ENCODE results near the gene CKAP4. TPM values are rescaled to one million over a fixed set of nuclear protein-coding genes. Genes with fewer than 3 reads are reported as not detected.

The CKAP4 gene
- total RNA-seq, 2 experiments from 2014 or later = 14.7 to 15.7 TPM

DNA sequence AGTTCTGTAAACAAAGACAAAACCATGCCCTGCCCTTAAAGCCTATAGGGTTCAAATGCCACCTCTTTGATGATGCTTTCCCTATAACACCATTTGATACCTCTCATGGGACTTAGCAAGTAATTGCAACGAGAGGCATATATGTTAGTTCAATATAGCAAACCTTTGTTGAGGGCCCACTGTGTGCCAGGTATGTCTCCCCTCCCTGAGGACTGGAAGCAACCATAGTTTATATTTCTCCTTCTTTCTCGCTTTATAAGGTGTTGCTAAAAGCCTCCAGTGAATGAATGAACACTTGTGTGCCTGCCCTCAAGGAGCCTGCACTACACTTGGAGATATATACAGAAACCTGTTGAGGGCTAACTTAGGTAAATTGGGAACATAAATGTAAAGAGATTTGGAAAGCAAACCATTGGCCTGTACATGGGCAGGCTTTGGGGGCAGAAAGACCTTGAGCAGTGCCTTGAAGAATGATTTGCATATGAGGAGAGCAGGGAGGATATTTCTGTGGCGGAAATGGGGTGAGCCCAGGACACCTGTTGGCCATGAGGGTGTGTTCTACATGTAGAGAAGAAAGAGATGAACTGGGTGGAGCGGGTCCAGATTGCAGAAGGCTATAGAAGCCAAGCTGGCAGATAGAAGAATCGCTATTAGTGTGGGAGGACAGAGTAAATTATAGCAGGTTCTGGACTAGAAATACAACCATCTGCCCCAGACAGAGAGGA is 1.8 kb upstream of the CKAP4 start:
- Mint-ChIP-seq H3K4me1 (ENCODE audit: low read depth) (peaks cover 39% of the 10 kb centered on the region), H3K36me3 (ENCODE audit: low read depth) (no peaks in the 10 kb centered on the region), H3K27me3 (no peaks in the 10 kb centered on the region), H3K9me3 (no peaks in the 10 kb centered on the region), H3K27ac (peak overlapping the region; percentile 94), H3K4me3 (peak overlapping the region; percentile 89)
- ChIA-PET POLR2A (interaction anchor here (0.8 to 6.9 kb wide), 4 partner anchors 9 to 53 kb away, joined by 3 to 157 read pairs (median 6); partner anchors contain the start of gene TCP11L2), CTCF (interaction anchor here (0.9 to 2.3 kb wide), 4 partner anchors 20 to 53 kb away, joined by 3 to 10 read pairs (median 4); partner anchors contain the start of gene TCP11L2)
- H3K36me3 ChIP-seq (ENCODE audit: insufficient read depth, low read length) = no peaks in the 10 kb centered on the region
- H3K4me3 ChIP-seq (ENCODE audit: low read length) = no peak overlapping the region
- no peaks in the 10 kb centered on the region for H3K9me3 ChIP-seq (ENCODE audit: control insufficient read depth in 1 of 2, insufficient read depth in 1 of 2, low read length in 2 of 2)
- H3K27me3 ChIP-seq (ENCODE audit: control insufficient read depth in 1 of 2, insufficient read depth in 2 of 2, low read length in 2 of 2) = no peaks in the 10 kb centered on the region
- intact Hi-C loops (cut with DNase I, micrococcal nuclease) = loop anchor here (1.0 to 10.0 kb wide), 6 partner anchors 21 to 1435 kb away; partner anchors contain the start of genes POLR3B (in 2 of the 2), CRY1 (in 1 of the 2), PWP1 (in 1 of the 2) and TCP11L2 (in 1 of the 2)
- H3K4me1 ChIP-seq (ENCODE audit: insufficient read depth, low read length) = peaks cover 37% of the 10 kb centered on the region
- TF ChIP-seq CTCF (IDR thresholded peaks at IDR 0.05) = no peak
- peak overlapping the region; percentile 81 to 89 for H3K27ac ChIP-seq (ENCODE audit: low read depth in 1 of 2, low read length in 2 of 2)
- DNase-seq (peak in 2 of 14 experiments; percentile 29 to 46), ATAC-seq (ENCODE audit: poor library complexity) (no peak)

- H3K36me3 Mint-ChIP-seq (ENCODE audit: low read depth) = no peaks in the 10 kb centered on the region
- ATAC-seq (ENCODE audit: poor library complexity) (peak; percentile 63), DNase-seq (peak in 13 of 14 experiments; percentile 10 to 80 (median 27))
- Histone ChIP-seq H3K4me3 (ENCODE audit: low read length) (peak overlapping the region; percentile 62), H3K9me3 (ENCODE audit: control insufficient read depth in 1 of 2, insufficient read depth in 1 of 2, low read length in 2 of 2) (no peaks in the 10 kb centered on the region), H3K27me3 (ENCODE audit: control insufficient read depth in 1 of 2, insufficient read depth in 2 of 2, low read length in 2 of 2) (no peaks in the 10 kb centered on the region), H3K27ac (ENCODE audit: low read depth in 1 of 2, low read length in 2 of 2) (peak overlapping the region; percentile 81 to 89), H3K36me3 (ENCODE audit: insufficient read depth, low read length) (no peaks in the 10 kb centered on the region), H3K4me1 (ENCODE audit: insufficient read depth, low read length) (peaks cover 37% of the 10 kb centered on the region)
- no peak for TF ChIP-seq CTCF (IDR thresholded peaks at IDR 0.05)
- intact Hi-C loops (cut with DNase I, micrococcal nuclease) = loop anchor here (1.0 to 10.0 kb wide), 5 partner anchors 33 to 1436 kb away; partner anchors contain the start of genes POLR3B (in 2 of the 2), CRY1 (in 1 of the 2), PWP1 (in 1 of the 2) and TCP11L2 (in 1 of the 2)
- ChIA-PET POLR2A (interaction anchor here (0.8 to 6.9 kb wide), 10 partner anchors 9 to 707 kb away, joined by 3 to 157 read pairs (median 5); partner anchors contain the start of genes POLR3B, TCP11L2 and TMEM263), CTCF (interaction anchor here (1.1 to 1.9 kb wide), 3 partner anchors 22 to 54 kb away, joined by 4 to 10 read pairs (median 9); partner anchors contain the start of gene TCP11L2)
- peaks cover 39% of the 10 kb centered on the region for H3K4me1 Mint-ChIP-seq (ENCODE audit: low read depth)
- H3K27ac Mint-ChIP-seq = peak overlapping the region; percentile 94
- H3K27me3 Mint-ChIP-seq = no peaks in the 10 kb centered on the region
- peak overlapping the region; percentile 89 for H3K4me3 Mint-ChIP-seq
- H3K9me3 Mint-ChIP-seq = no peaks in the 10 kb centered on the region
Measured at GRCh38 chr12:106248846-106249371, 1.1 kb upstream of the CKAP4 start.

DNA sequence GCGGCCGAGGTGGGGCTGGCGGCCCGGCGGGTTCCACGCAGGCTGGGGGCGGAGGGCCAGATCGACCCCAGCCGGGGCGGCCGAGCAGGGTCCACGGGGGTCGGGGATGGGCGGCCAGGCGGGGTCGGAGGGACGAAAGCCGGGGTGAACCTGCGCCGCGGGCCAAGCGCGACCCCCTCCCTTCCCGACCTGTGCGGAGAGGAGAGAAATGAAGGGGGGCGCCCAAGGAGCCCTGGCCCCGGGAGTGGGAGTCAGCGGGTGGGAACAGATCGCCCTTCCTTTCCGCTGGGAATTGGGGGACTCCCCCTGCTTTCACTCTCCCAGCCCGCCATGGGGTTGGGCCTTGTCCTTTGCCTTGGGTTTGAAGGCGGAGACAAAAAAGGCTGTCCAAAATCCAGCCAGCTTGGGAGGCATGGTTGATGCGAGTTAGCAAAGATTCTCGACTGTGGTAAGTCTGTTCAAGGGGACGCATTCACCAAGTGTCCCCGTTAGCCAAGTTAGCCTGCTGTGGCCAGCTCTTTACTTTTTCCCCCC is 559 bp upstream of the CKAP4 start:
- H3K27ac ChIP-seq (ENCODE audit: low read depth in 1 of 2, low read length in 2 of 2) = peak overlapping the region; percentile 81 to 89
- no peaks in the 10 kb centered on the region for H3K27me3 ChIP-seq (ENCODE audit: control insufficient read depth in 1 of 2, insufficient read depth in 2 of 2, low read length in 2 of 2)
- Mint-ChIP-seq H3K9me3 (no peaks in the 10 kb centered on the region), H3K27me3 (no peaks in the 10 kb centered on the region), H3K4me1 (ENCODE audit: low read depth) (peaks cover 39% of the 10 kb centered on the region), H3K27ac (peak overlapping the region; percentile 94), H3K36me3 (ENCODE audit: low read depth) (no peaks in the 10 kb centered on the region), H3K4me3 (peak overlapping the region; percentile 89)
- ATAC-seq (ENCODE audit: poor library complexity) (peak; percentile 8), DNase-seq (peak in 10 of 14 experiments; percentile 3 to 65 (median 12))
- ChIA-PET CTCF (interaction anchor here (1.1 to 1.9 kb wide), 3 partner anchors 22 to 54 kb away, joined by 4 to 10 read pairs (median 9); partner anchors contain the start of gene TCP11L2), POLR2A (interaction anchor here (0.8 to 6.9 kb wide), 11 partner anchors 10 to 708 kb away, joined by 3 to 157 read pairs (median 5); partner anchors contain the start of genes POLR3B, TCP11L2 and TMEM263)
- H3K36me3 ChIP-seq (ENCODE audit: insufficient read depth, low read length) = peaks cover 2% of the 10 kb centered on the region
- intact Hi-C loops (cut with DNase I, micrococcal nuclease) = loop anchor here (5.0 to 10.0 kb wide), 4 partner anchors 34 to 1436 kb away; partner anchors contain the start of genes POLR3B (in 2 of the 2), CRY1 (in 1 of the 2) and PWP1 (in 1 of the 2)
- H3K9me3 ChIP-seq (ENCODE audit: control insufficient read depth in 1 of 2, insufficient read depth in 1 of 2, low read length in 2 of 2) = no peaks in the 10 kb centered on the region
- H3K4me3 ChIP-seq (ENCODE audit: low read length) = peak overlapping the region; percentile 62
- no peak for TF ChIP-seq CTCF (IDR thresholded peaks at IDR 0.05)
- peaks cover 37% of the 10 kb centered on the region for H3K4me1 ChIP-seq (ENCODE audit: insufficient read depth, low read length)

Measured in CD4-positive, alpha-beta T cell (primary cell).